Body of pancreas (tissue), 4 donors: Measurements from ENCODE around the gene LRRC45.

Experiments
- CTCF ChIP-seq, 7 experiments: fragments of 450-650 bp in 4 of 7; fragments of 200-600 bp in 3 of 7; sonication (generic) in 3 of 7; IDR thresholded peaks; one replicate each; pipeline ENCODE4 v1.5.1; 2016 to 2019; ENCODE audit warnings: antibody characterized with exemption in 7 of 7
- POLR2A ChIP-seq, 3 donors: fragments of 450-650 bp; IDR thresholded peaks; one replicate each; pipeline ENCODE4 v1.6.1; 2016; ENCODE audit warnings: antibody characterized with exemption in 3 of 3, mild to moderate bottlenecking in 2 of 3

GRCh38 chr17:82043507-82043906, 20.4 kb downstream of the LRRC45 start:
- TF ChIP-seq CTCF (IDR thresholded peaks at IDR 0.05) (no peak), POLR2A (IDR thresholded peaks at IDR 0.05) (no peak)
